IMR-90 (cell line): ENCODE measurements around the gene PARVB. TPM values are rescaled to one million over a fixed set of nuclear protein-coding genes. Genes with fewer than 3 reads are reported as not detected.

ENCODE experiments used
- ATAC-seq: fragments of 200-7000 bp; cut with Tn5 transposase; 2 replicates; pipeline ENCODE4 v1.9.1; 2020; ENCODE audit warnings: low read depth, mild to moderate bottlenecking, moderate library complexity
- BruUV-seq: library from RNA; stranded (reverse); fragments of 400-500 nt; replicated peaks from 2 replicates; lab custom pipeline; 2021; lab: Mats Ljungman, UMichigan
- CTCF ChIA-PET: fragments of 300-600 bp; formaldehyde crosslinking; extraction: SDS; loops from one replicate; lab custom pipeline; 2021; ENCODE audit warnings: antibody characterized with exemption; lab: Yijun Ruan, JAX
- POLR2A ChIA-PET: fragments of 300-600 bp; sonication (Branson Sonifier 250); formaldehyde crosslinking; loops from one replicate; lab custom pipeline; 2022; ENCODE audit warnings: antibody characterized with exemption; ENCODE audit not compliant: unreplicated experiment; lab: Charles Lee
- DNase-seq: peaks from one replicate; pipeline ENCODE4 v3.0.0; 2013
- H2AFZ ChIP-seq: replicated peaks from 2 replicates; pipeline ENCODE3; 2013; ENCODE audit warnings: low read length, mild to moderate bottlenecking; ENCODE audit not compliant: poor library complexity
- H2AK5ac ChIP-seq: 2 replicates; pipeline ENCODE4 v1.6.1; 2013; ENCODE audit warnings: low read depth, low read length, inconsistent platforms
- H2AK9ac ChIP-seq: replicated peaks from 2 replicates; pipeline ENCODE3; 2013; ENCODE audit warnings: mild to moderate bottlenecking, low read depth, low read length, moderate library complexity; ENCODE audit not compliant: poor library complexity
- H2BK120ac ChIP-seq: 2 replicates; pipeline ENCODE4 v1.6.1; 2013; ENCODE audit warnings: low read depth, low read length, inconsistent platforms
- H2BK15ac ChIP-seq: 3 replicates; pipeline ENCODE4 v1.6.1; 2013; ENCODE audit warnings: low read depth, low read length, inconsistent platforms
- H2BK20ac ChIP-seq: 2 replicates; pipeline ENCODE4 v1.6.1; 2013; ENCODE audit warnings: low read depth, mild to moderate bottlenecking, inconsistent platforms, low read length, moderate library complexity
- H2BK5ac ChIP-seq: 2 replicates; pipeline ENCODE4 v1.6.1; 2013; ENCODE audit warnings: mild to moderate bottlenecking, low read depth, low read length, inconsistent platforms; ENCODE audit not compliant: poor library complexity, severe bottlenecking
- H3K14ac ChIP-seq: replicated peaks from 2 replicates; pipeline ENCODE4 v1.6.1; 2013; ENCODE audit warnings: low read depth, low read length, inconsistent platforms
- H3K18ac ChIP-seq: 2 replicates; pipeline ENCODE4 v1.6.1; 2013; ENCODE audit warnings: low read depth, low read length, control low read depth
- H3K23ac ChIP-seq: 2 replicates; pipeline ENCODE4 v1.6.1; 2013; ENCODE audit warnings: low read depth, low read length, inconsistent platforms
- H3K27ac ChIP-seq: 2 replicates; pipeline ENCODE4 v1.5.1; 2013; ENCODE audit warnings: mild to moderate bottlenecking, control low read depth, low read length; ENCODE audit not compliant: insufficient read depth
- H3K27me3 ChIP-seq: 2 replicates; pipeline ENCODE4 v1.6.1; 2013; ENCODE audit warnings: low read length; ENCODE audit not compliant: control insufficient read depth, insufficient read depth
- H3K36me3 ChIP-seq: 2 replicates; pipeline ENCODE4 v1.6.1; 2013; ENCODE audit warnings: low read length, mixed read lengths; ENCODE audit not compliant: control insufficient read depth, insufficient read depth
- H3K4ac ChIP-seq: 2 replicates; pipeline ENCODE4 v1.6.1; 2013; ENCODE audit warnings: low read depth, low read length, inconsistent platforms
- H3K4me1 ChIP-seq: 2 replicates; pipeline ENCODE4 v1.6.1; 2013; ENCODE audit warnings: low read length, mixed read lengths; ENCODE audit not compliant: control insufficient read depth, insufficient read depth
- H3K4me2 ChIP-seq: 2 replicates; pipeline ENCODE4 v1.6.1; 2013; ENCODE audit warnings: low read depth, mild to moderate bottlenecking, control low read depth, low read length, moderate library complexity
- H3K4me3 ChIP-seq: 2 replicates; pipeline ENCODE4 v1.5.1; 2013; ENCODE audit warnings: low read depth, mild to moderate bottlenecking, control low read depth, low read length, moderate library complexity; ENCODE audit not compliant: insufficient read depth
- H3K56ac ChIP-seq: 2 replicates; pipeline ENCODE4 v1.6.1; 2013; ENCODE audit warnings: low read length, inconsistent platforms; ENCODE audit not compliant: insufficient read depth; ENCODE audit errors: extremely low read depth
- H3K79me1 ChIP-seq, 2 experiments: 2 replicates each; pipeline ENCODE4 v1.6.1; 2013; ENCODE audit warnings: low read length in 2 of 2, inconsistent platforms in 1 of 2, low read depth in 1 of 2
- H3K9ac ChIP-seq: 2 replicates; pipeline ENCODE4 v1.6.1; 2013; ENCODE audit warnings: low read depth, low read length, control low read depth
- H3K9me1 ChIP-seq: 2 replicates; pipeline ENCODE4 v1.6.1; 2013; ENCODE audit warnings: low read length, inconsistent platforms; ENCODE audit not compliant: insufficient read depth
- H3K9me3 ChIP-seq: 2 replicates; pipeline ENCODE4 v1.6.1; 2013; ENCODE audit warnings: low read length; ENCODE audit not compliant: control insufficient read depth, insufficient read depth
- H4K20me1 ChIP-seq: 2 replicates; pipeline ENCODE4 v1.6.1; 2013; ENCODE audit warnings: low read length, inconsistent platforms; ENCODE audit not compliant: insufficient read depth
- H4K5ac ChIP-seq: 2 replicates; pipeline ENCODE4 v1.6.1; 2013; ENCODE audit warnings: mild to moderate bottlenecking, low read depth, low read length, control low read depth
- H4K8ac ChIP-seq, 2 experiments: 2 replicates each; pipeline ENCODE4 v1.6.1; 2013; ENCODE audit warnings: low read depth in 2 of 2, low read length in 2 of 2, control low read depth in 1 of 2, inconsistent platforms in 1 of 2
- H4K91ac ChIP-seq: 2 replicates; pipeline ENCODE4 v1.6.1; 2013; ENCODE audit warnings: low read depth, low read length, inconsistent platforms; ENCODE audit not compliant: insufficient read depth
- MXI1 ChIP-seq: IDR thresholded peaks from 2 replicates; pipeline ENCODE4 v1.6.1; 2012; ENCODE audit warnings: low read depth, mild to moderate bottlenecking, low read length, moderate library complexity, borderline replicate concordance
- RCOR1 ChIP-seq: IDR thresholded peaks from 2 replicates; pipeline ENCODE4 v1.6.1; 2012; ENCODE audit warnings: mild to moderate bottlenecking, low read length, improper control_type of control experiment; ENCODE audit not compliant: insufficient replicate concordance
- WGBS, 2 experiments: methylation state at CpG; one replicate each; pipeline versions ENCODE4 v1.1.5 to v1.1.7; 2013; ENCODE audit warnings: missing lambda C conversion rate in 2 of 2; ENCODE audit not compliant: insufficient read length in 1 of 2; ENCODE audit errors: extremely low coverage in 2 of 2; 5-methylcytosine and 5-hydroxymethylcytosine counted together
- dilution Hi-C: fragments of 300-500 bp; cut with HindIII; formaldehyde crosslinking; loops from one replicate; pipeline ENCODE4 v1.14.3; 2018; ENCODE audit warnings: low sequenced_read_pairs; ENCODE audit not compliant: unreplicated experiment
- in situ Hi-C: fragments of 300-500 bp; cut with MboI; formaldehyde crosslinking; loops from 3 replicates; pipeline ENCODE4 v1.14.3; 2019; ENCODE audit warnings: low sequenced_read_pairs, inconsistent platforms, mixed read lengths
- intact Hi-C: fragments of 100-400 bp; cut with micrococcal nuclease; formaldehyde crosslinking; loops from 2 replicates; pipeline ENCODE4 v1.10.0; 2022
- polyA plus RNA-seq, 3 experiments: library from polyadenylated mRNA; depleted of rRNA; stranded (reverse); fragments of >200 nt; gene quantifications; 2 replicates each; pipeline ENCODE4 v1.2.3, GENCODE V29; 2012; ENCODE audit warnings: low replicate concordance in 1 of 3
- total RNA-seq: library from RNA; depleted of rRNA; stranded (reverse); fragments of >200 nt; gene quantifications from 2 replicates; pipeline ENCODE4 v1.2.3, GENCODE V29; 2012
- TF ChIP-seq, protein P1 (sequence below): fragments of 150-350 bp; IDR thresholded peaks from 2 replicates; pipeline ENCODE4 v1.6.1; 2016; ENCODE audit warnings: low read depth, mild to moderate bottlenecking, low read length, moderate library complexity, borderline replicate concordance

Gene PARVB
- total and polyA plus RNA-seq, 2 of the 4 experiments (the other 2 are of a cell fraction): 44.3 to 53.9 TPM

DNA sequence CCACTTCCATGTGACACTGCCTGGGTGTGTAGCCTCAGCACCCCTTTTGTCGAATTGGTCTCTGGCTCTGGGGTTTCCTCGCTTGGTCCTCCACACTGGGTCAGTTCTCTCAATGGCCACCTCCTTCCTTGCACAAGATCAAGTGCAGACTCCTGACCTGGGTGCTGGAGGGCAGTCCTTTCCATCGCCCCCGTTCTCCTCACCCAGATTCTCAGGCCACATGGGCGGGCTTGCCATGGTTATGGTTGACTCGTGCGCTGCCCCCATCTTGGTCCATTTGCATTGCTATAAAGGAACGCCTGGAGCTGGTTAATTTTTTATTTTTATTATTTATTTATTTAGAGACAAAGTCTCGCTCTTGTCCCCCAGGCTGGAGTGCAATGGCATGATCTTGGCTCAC, 5.5 kb upstream of the PARVB start:
- no TSS peak for BruUV-seq
- Histone ChIP-seq H3K4me2 (no peak overlapping the region), H2BK5ac (no peak overlapping the region), H4K91ac (no peak overlapping the region), H3K9me3 (no peaks in the 10 kb centered on the region), H2BK20ac (no peak overlapping the region), H2AK9ac (no peak overlapping the region), H3K18ac (no peak overlapping the region), H3K9ac (no peak overlapping the region), H3K27me3 (no peaks in the 10 kb centered on the region), H3K79me1 (peaks cover 5 to 36% of the 10 kb centered on the region in 2 experiments), H3K56ac (no peak overlapping the region), H3K9me1 (peaks cover 25% of the 10 kb centered on the region), H4K20me1 (0 out of 2 replicates have a peak, but pooled peaks cover 4% of the 10 kb centered on the region), H3K14ac (no peak overlapping the region), H3K4ac (no peak overlapping the region), H2BK120ac (no peak overlapping the region), H3K23ac (no peak overlapping the region), H3K4me3 (no peak overlapping the region), H3K4me1 (peaks cover 14% of the 10 kb centered on the region), H2BK15ac (no peak overlapping the region), H3K36me3 (no peaks in the 10 kb centered on the region), H2AK5ac (no peak overlapping the region), H3K27ac (no peak overlapping the region), H4K8ac (no peak overlapping the region), H4K5ac (no peak overlapping the region), H2AFZ (no peak overlapping the region)
- intact Hi-C loops (no loop called here), dilution Hi-C loops (no loop called here), in situ Hi-C loops (no loop called here)
- DNase-seq (no peak), ATAC-seq (no peak)
- POLR2A ChIA-PET: no interaction called here
- CTCF ChIA-PET: no interaction called here
- TF ChIP-seq MXI1 (no peak), RCOR1 (no peak)
- TF ChIP-seq, protein P1, sequence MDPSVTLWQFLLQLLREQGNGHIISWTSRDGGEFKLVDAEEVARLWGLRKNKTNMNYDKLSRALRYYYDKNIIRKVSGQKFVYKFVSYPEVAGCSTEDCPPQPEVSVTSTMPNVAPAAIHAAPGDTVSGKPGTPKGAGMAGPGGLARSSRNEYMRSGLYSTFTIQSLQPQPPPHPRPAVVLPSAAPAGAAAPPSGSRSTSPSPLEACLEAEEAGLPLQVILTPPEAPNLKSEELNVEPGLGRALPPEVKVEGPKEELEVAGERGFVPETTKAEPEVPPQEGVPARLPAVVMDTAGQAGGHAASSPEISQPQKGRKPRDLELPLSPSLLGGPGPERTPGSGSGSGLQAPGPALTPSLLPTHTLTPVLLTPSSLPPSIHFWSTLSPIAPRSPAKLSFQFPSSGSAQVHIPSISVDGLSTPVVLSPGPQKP: no peak
- 100% methylated on average over 1 of the region's 9 CpGs; no CpG with 5 or more reads in 1 of the 2 experiments for WGBS, 2 experiments
